Effector memory CD8-positive, alpha-beta T cell (primary cell): ENCODE data around the gene NLRC3.
A peak's percentile ranks its signal among the peaks of the same experiment; 100 is the strongest.

Experiments used
- ATAC-seq: fragments of 150-1000 bp; cut with Tn5 transposase; replicated peaks from 2 replicates; pipeline ENCODE4 v1.10.0; 2021; ENCODE audit warnings: mild to moderate bottlenecking, moderate library complexity
- DNase-seq, 3 experiments: peaks; one replicate each; pipeline ENCODE4 v3.0.0; 2021
- H3K27ac Mint-ChIP-seq, 2 donors: one replicate each; pipeline ENCODE4 v1.8.0; 2022; ENCODE audit warnings: mild to moderate bottlenecking in 2 of 2, mixed read lengths in 2 of 2, moderate library complexity in 2 of 2
- H3K27me3 Mint-ChIP-seq, 2 donors: one replicate each; pipeline ENCODE4 v1.8.0; 2022; ENCODE audit warnings: mixed read lengths in 2 of 2
- H3K36me3 Mint-ChIP-seq: one replicate; pipeline ENCODE4 v1.8.0; 2022; ENCODE audit warnings: mild to moderate bottlenecking, moderate library complexity, mixed read lengths; ENCODE audit not compliant: insufficient read depth
- H3K4me1 Mint-ChIP-seq, 2 donors: one replicate each; pipeline ENCODE4 v1.8.0; 2022; ENCODE audit warnings: low read depth in 2 of 2, mixed read lengths in 2 of 2
- H3K4me3 Mint-ChIP-seq, 2 donors: one replicate each; pipeline ENCODE4 v1.8.0; 2022; ENCODE audit warnings: mild to moderate bottlenecking in 2 of 2, mixed read lengths in 2 of 2, moderate library complexity in 2 of 2
- H3K9me3 Mint-ChIP-seq, 2 donors: one replicate each; pipeline ENCODE4 v1.8.0; 2022; ENCODE audit warnings: mixed read lengths in 2 of 2

Gene NLRC3

GRCh38 chr16:3498988-3499387 lies 78.2 kb downstream of the NLRC3 start:
- Mint-ChIP-seq H3K27ac (no peak overlapping the region), H3K36me3 (peaks cover 35% of the 10 kb centered on the region), H3K27me3 (no peaks in the 10 kb centered on the region), H3K4me1 (peaks cover 32 to 34% of the 10 kb centered on the region in 2 donors), H3K9me3 (no peaks in the 10 kb centered on the region), H3K4me3 (no peak overlapping the region)
- DNase-seq (no peak), ATAC-seq (no peak)

- no peak for DNase-seq
- H3K27ac Mint-ChIP-seq, result peak overlapping the region in 1 of 2 donors; percentile 71
- H3K36me3 Mint-ChIP-seq, result peaks cover 30% of the 10 kb centered on the region
- no peaks in the 10 kb centered on the region for H3K27me3 Mint-ChIP-seq
- H3K9me3 Mint-ChIP-seq, result no peaks in the 10 kb centered on the region
- no peak overlapping the region for H3K4me3 Mint-ChIP-seq
- H3K4me1 Mint-ChIP-seq, result peaks cover 25 to 29% of the 10 kb centered on the region in 2 donors
- no peak for ATAC-seq
Measured at GRCh38 chr16:3497771-3498170, 79.4 kb downstream of the NLRC3 start.

- peaks cover 29% of the 10 kb centered on the region for H3K36me3 Mint-ChIP-seq
- H3K4me3 Mint-ChIP-seq, result no peak overlapping the region
- H3K9me3 Mint-ChIP-seq, result no peaks in the 10 kb centered on the region
- ATAC-seq (no peak), DNase-seq (no peak)
- no peaks in the 10 kb centered on the region for H3K27me3 Mint-ChIP-seq
- peaks cover 13 to 19% of the 10 kb centered on the region in 2 donors for H3K4me1 Mint-ChIP-seq
- H3K27ac Mint-ChIP-seq, result no peak overlapping the region
Measured at GRCh38 chr16:3496386-3496785, 80.8 kb downstream of the NLRC3 start.

DNA sequence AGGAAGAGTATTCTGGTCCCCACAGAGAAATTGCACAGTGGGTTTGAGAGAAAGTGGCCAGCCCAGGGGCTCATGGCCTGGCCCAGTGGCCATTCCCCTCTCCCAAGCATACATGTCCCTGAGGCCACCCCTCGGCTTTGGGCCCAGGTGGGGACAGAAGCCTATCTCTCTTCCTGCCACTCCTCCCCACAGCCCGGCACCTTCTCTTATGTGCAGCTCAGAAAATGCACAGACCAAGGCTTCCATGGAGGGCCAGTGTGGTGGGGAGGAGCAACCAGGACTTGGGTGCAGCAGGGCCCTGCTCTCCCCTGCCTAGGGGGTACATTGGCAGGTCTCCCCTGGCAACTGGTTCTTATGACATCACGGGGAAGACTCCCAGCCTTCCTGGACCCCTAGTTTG lies 82.0 kb downstream of the NLRC3 start, which contains the start of gene C16orf90:
Gene C16orf90, minus strand, starts transcription at position 314 of the 400 bp plus-strand sequence. Its CDS starts 68 bp downstream, at position 246.
- H3K36me3 Mint-ChIP-seq, result peaks cover 17% of the 10 kb centered on the region
- no peaks in the 10 kb centered on the region for H3K27me3 Mint-ChIP-seq
- no peaks in the 10 kb centered on the region for H3K9me3 Mint-ChIP-seq
- no peak for ATAC-seq
- H3K4me3 Mint-ChIP-seq, result no peak within 1 kb of the TSS
- peaks cover 3 to 8% of the 10 kb centered on the region in 2 donors for H3K4me1 Mint-ChIP-seq
- DNase-seq, result no peak
- H3K27ac Mint-ChIP-seq, result no peak within 1 kb of the TSS

GRCh38 chr16:3494386-3494973 lies 82.7 kb downstream of the NLRC3 start:
- Mint-ChIP-seq H3K36me3 (peaks cover 10% of the 10 kb centered on the region), H3K27ac (no peak overlapping the region), H3K4me1 (peaks cover under 1 to 1% of the 10 kb centered on the region in 2 donors), H3K27me3 (no peaks in the 10 kb centered on the region), H3K9me3 (no peaks in the 10 kb centered on the region), H3K4me3 (no peak overlapping the region)
- DNase-seq (no peak), ATAC-seq (no peak)

DNA sequence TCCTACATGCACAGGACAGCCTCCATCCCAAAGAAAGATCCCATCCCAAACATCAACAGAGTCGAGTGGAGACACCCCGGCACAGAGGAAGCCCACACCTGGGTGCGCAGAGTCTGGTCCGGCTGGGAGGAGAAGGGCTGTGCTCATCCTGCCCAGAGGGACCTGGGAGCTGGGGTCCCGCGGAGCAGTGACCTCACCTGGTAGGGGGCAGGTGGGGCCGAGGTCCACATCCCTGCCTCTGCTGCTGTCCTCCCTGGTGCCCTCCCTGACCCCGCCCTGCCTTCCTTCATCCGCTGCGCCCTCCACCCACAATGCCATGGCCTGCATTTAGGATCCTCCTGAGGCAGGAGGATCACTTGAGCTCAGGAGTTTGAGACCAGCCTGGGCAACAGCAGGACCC lies 84.8 kb downstream of the NLRC3 start:
- no peak for ATAC-seq
- no peaks in the 10 kb centered on the region for H3K27me3 Mint-ChIP-seq
- peaks cover 7% of the 10 kb centered on the region for H3K36me3 Mint-ChIP-seq
- H3K4me1 Mint-ChIP-seq, result peaks cover 0 to 1% of the 10 kb centered on the region in 2 donors
- no peak overlapping the region for H3K4me3 Mint-ChIP-seq
- no peaks in the 10 kb centered on the region for H3K9me3 Mint-ChIP-seq
- DNase-seq, result no peak
- H3K27ac Mint-ChIP-seq, result no peak overlapping the region

DNA sequence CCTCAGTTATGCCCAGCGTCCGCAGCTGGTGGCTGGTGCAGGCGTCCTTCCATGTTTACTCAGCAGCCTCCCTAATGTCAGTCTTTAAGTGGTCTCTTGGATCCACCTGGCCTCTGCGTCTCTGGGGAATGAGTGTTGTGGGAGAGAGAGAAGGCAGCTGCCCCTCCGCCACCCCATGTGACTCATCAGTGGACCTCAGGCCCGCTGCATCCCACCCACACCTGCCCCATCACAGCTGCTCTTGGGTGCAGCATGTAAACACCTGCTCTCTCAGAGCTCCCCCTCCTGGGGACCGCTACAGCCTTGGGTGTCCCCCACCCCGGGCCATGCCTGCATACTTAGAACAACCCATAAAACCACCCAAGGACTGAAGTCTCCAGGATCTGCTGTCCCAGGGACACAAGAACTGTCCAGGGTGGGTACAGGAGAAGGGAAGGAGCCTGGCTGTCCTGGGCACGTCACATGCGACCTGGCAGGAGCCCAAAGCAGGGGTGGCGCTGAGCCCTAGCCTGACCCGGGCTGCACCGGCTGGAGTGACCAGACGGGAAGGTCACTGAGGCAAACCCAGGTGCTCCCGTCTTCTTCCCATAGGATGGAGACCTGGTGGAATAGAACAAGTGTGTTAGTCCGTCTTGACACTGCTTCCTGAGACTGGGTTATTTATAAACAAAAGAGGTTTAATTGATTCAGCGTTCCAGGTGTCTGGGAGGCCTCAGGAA lies 86.1 kb downstream of the NLRC3 start:
- Mint-ChIP-seq H3K9me3 (no peaks in the 10 kb centered on the region), H3K4me1 (peaks cover 0 to 1% of the 10 kb centered on the region in 2 donors), H3K36me3 (peaks cover 19% of the 10 kb centered on the region), H3K4me3 (no peak overlapping the region), H3K27ac (peak overlapping the region; percentile 5 to 88), H3K27me3 (no peaks in the 10 kb centered on the region)
- ATAC-seq (no peak), DNase-seq (no peak)
